Type B pancreatic cell (in vitro differentiated cells): ENCODE data around the gene CELSR2. TPM values are rescaled to one million over a fixed set of nuclear protein-coding genes. Genes with fewer than 3 reads are reported as not detected.

Source experiments
- DNase-seq: peaks from one replicate; pipeline ENCODE4 v3.0.0; 2021; ENCODE audit warnings: mixed read lengths; ENCODE audit not compliant: unreplicated experiment; ENCODE audit errors: extremely low spot score
- H3K27ac Mint-ChIP-seq: 2 replicates; pipeline ENCODE4 v1.8.0; 2021; ENCODE audit warnings: mild to moderate bottlenecking, mixed read lengths
- H3K27me3 Mint-ChIP-seq: 2 replicates; pipeline ENCODE4 v1.8.0; 2021; ENCODE audit warnings: mixed read lengths
- H3K36me3 Mint-ChIP-seq: 2 replicates; pipeline ENCODE4 v1.8.0; 2021; ENCODE audit warnings: mixed read lengths
- H3K4me1 Mint-ChIP-seq: one replicate; pipeline ENCODE4 v1.8.0; 2021; ENCODE audit warnings: mixed read lengths; ENCODE audit not compliant: unreplicated experiment
- H3K4me3 Mint-ChIP-seq: 2 replicates; pipeline ENCODE4 v1.8.0; 2021; ENCODE audit warnings: mild to moderate bottlenecking, mixed read lengths
- H3K9me3 Mint-ChIP-seq: 2 replicates; pipeline ENCODE4 v1.8.0; 2021; ENCODE audit warnings: mixed read lengths
- CTCF ChIP-seq: fragments of 200-600 bp; sonication (generic); conservative IDR thresholded peaks from 2 replicates; pipeline ENCODE4 v1.5.0; 2021; ENCODE audit warnings: antibody characterized with exemption, mild to moderate bottlenecking
- total RNA-seq: library from RNA; stranded (reverse); gene quantifications from 2 replicates; pipeline ENCODE4 v1.2.1, GENCODE V29; 2021; ENCODE audit warnings: low replicate concordance

CELSR2 gene
- total RNA-seq, 1 donor from 2014 or later = 35.5 TPM

- Mint-ChIP-seq H3K27ac (no peak overlapping the region), H3K9me3 (no peaks in the 10 kb centered on the region), H3K36me3 (peaks cover 18% of the 10 kb centered on the region), H3K4me3 (no peak overlapping the region), H3K4me1 (peaks cover 5% of the 10 kb centered on the region), H3K27me3 (no peaks in the 10 kb centered on the region)
- DNase-seq = no peak
- no peak for TF ChIP-seq CTCF
Observed at GRCh38 chr1:109225308-109225707, 24.0 kb upstream of the CELSR2 start.

- no peak for DNase-seq
- Mint-ChIP-seq H3K9me3 (no peaks in the 10 kb centered on the region), H3K27ac (peak overlapping the region; percentile 46), H3K36me3 (peaks cover 19% of the 10 kb centered on the region), H3K4me3 (no peak overlapping the region), H3K4me1 (peaks cover 5% of the 10 kb centered on the region), H3K27me3 (no peaks in the 10 kb centered on the region)
- no peak for TF ChIP-seq CTCF
Observed at GRCh38 chr1:109225711-109226445, 23.5 kb upstream of the CELSR2 start.

GRCh38 chr1:109228167-109228566 is 21.2 kb upstream of the CELSR2 start:
- peaks cover 5% of the 10 kb centered on the region for H3K4me1 Mint-ChIP-seq

GRCh38 chr1:109229531-109230127 is 19.7 kb upstream of the CELSR2 start:
- H3K27ac Mint-ChIP-seq = no peak overlapping the region
- peaks cover 5% of the 10 kb centered on the region for H3K4me1 Mint-ChIP-seq
- no peak for DNase-seq
- H3K27me3 Mint-ChIP-seq = no peaks in the 10 kb centered on the region
- H3K36me3 Mint-ChIP-seq = peaks cover 16% of the 10 kb centered on the region
- TF ChIP-seq CTCF = no peak
- no peaks in the 10 kb centered on the region for H3K9me3 Mint-ChIP-seq
- no peak overlapping the region for H3K4me3 Mint-ChIP-seq

More at GRCh38 chr1:109228167-109228566, 21.2 kb upstream of the CELSR2 start:
- no peak for DNase-seq
- no peaks in the 10 kb centered on the region for H3K27me3 Mint-ChIP-seq
- H3K27ac Mint-ChIP-seq = no peak overlapping the region
- H3K9me3 Mint-ChIP-seq = no peaks in the 10 kb centered on the region
- TF ChIP-seq CTCF = no peak
- H3K4me3 Mint-ChIP-seq = no peak overlapping the region
- H3K36me3 Mint-ChIP-seq = peaks cover 16% of the 10 kb centered on the region

- peaks cover 23% of the 10 kb centered on the region for H3K36me3 Mint-ChIP-seq
- TF ChIP-seq CTCF = no peak
- no peaks in the 10 kb centered on the region for H3K27me3 Mint-ChIP-seq
- no peak overlapping the region for H3K4me3 Mint-ChIP-seq
- no peaks in the 10 kb centered on the region for H3K9me3 Mint-ChIP-seq
- DNase-seq = no peak
- H3K27ac Mint-ChIP-seq = no peak overlapping the region
- no peaks in the 10 kb centered on the region for H3K4me1 Mint-ChIP-seq
Observed at GRCh38 chr1:109231066-109231465, 18.3 kb upstream of the CELSR2 start.
